ENCODE data around the gene ME2. TPM values are rescaled to one million over a fixed set of nuclear protein-coding genes. Genes with fewer than 3 reads are reported as not detected.
"Not testable (repeated sequence)": the region's sequence is repeated elsewhere in the genome, so short reads cannot be mapped to it uniquely, and the experiment has no call there.

The ME2 gene
- polyA plus RNA-seq, 2 donors, result 7.3 to 12.2 TPM

DNA sequence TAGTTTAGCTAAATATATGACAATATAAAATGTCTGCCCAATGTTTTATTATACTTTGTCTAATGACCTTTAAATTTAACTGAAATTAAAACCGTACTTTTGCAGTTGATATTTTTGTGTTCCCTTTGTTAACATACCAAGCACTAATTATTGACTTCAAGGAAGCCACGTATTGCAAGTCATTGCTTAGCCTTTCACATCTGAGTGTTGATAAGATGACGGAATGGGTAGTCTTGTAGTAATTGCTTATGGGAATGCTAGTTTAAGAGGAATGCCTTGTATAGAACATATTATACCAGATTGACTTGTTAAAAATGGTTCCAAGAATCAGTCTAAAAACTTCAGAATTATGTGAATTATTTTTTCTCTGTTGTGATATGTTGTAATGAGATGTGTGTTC lies 74.9 kb downstream of the ME2 start:
- WGBS, 2 donors, result 75 to 83% methylated on average over 3 of the region's 3 CpGs
- Histone ChIP-seq H3K9me3 (ENCODE audit: control insufficient read depth in 2 of 2, insufficient read depth in 1 of 2, low read depth in 1 of 2, low read length in 1 of 2) (no peaks in the 10 kb centered on the region), H3K36me3 (ENCODE audit: control insufficient read depth in 2 of 2, insufficient read depth in 2 of 2, low read length in 1 of 2) (no peaks in the 10 kb centered on the region), H3K27ac (ENCODE audit: low read depth in 2 of 2, low read length in 1 of 2) (no peak overlapping the region), H3K4me3 (ENCODE audit: low read depth in 1 of 2, low read length in 2 of 2) (no peak overlapping the region), H3K27me3 (ENCODE audit: control insufficient read depth in 1 of 2, insufficient read depth in 2 of 2, low read length in 2 of 2) (no peaks in the 10 kb centered on the region), H3K4me1 (ENCODE audit: control insufficient read depth in 2 of 2, insufficient read depth in 2 of 2, low read length in 1 of 2) (no peaks in the 10 kb centered on the region)

DNA sequence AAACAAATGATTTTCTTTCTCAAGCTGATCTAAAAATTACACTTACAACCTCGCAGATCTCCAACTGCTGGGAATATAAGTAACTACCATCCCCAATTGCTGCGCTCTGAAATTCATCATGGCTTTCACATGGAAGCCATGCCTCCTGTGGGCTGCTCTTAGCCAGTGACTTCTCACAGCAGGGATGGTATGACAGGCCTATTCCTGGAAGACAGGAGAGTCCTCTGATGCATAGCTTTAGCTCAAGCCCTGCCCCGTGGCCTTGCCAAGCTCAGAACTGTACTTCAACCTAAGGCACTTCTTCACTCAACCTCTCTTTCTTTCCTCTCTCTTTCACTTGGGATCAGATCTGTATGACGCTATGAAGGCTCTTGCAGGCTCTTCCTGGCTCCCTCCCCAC lies 76.3 kb downstream of the ME2 start:
- Histone ChIP-seq H3K9me3 (ENCODE audit: control insufficient read depth in 2 of 2, insufficient read depth in 1 of 2, low read depth in 1 of 2, low read length in 1 of 2) (no peaks in the 10 kb centered on the region), H3K27me3 (ENCODE audit: control insufficient read depth in 1 of 2, insufficient read depth in 2 of 2, low read length in 2 of 2) (no peaks in the 10 kb centered on the region), H3K27ac (ENCODE audit: low read depth in 2 of 2, low read length in 1 of 2) (no peak overlapping the region), H3K4me3 (ENCODE audit: low read depth in 1 of 2, low read length in 2 of 2) (no peak overlapping the region), H3K36me3 (ENCODE audit: control insufficient read depth in 2 of 2, insufficient read depth in 2 of 2, low read length in 1 of 2) (no peaks in the 10 kb centered on the region), H3K4me1 (ENCODE audit: control insufficient read depth in 2 of 2, insufficient read depth in 2 of 2, low read length in 1 of 2) (no peaks in the 10 kb centered on the region)
- WGBS, 2 donors, result 93% methylated on average over 4 of the region's 4 CpGs

DNA sequence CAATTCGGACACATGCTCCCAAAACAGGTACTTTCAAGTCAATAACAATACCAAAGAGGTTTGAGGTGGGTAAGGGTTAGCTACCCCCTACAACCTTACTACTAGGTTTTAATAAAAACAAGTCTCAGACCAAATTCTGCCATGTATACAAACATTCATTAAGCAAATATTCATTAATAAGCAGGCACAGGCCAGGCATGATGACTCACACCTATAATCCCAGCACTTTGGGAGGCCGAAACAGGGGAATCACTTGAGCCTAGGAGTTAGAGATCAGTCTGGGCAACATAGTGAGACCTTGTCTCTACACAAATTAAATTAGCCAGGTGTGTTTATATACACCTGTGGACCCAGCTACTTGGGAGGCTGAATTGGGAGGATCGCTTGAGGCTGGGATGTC lies 77.2 kb downstream of the ME2 start:
- Histone ChIP-seq H3K27ac (ENCODE audit: low read depth in 2 of 2, low read length in 1 of 2) (no peak overlapping the region), H3K27me3 (ENCODE audit: control insufficient read depth in 1 of 2, insufficient read depth in 2 of 2, low read length in 2 of 2) (no peaks in the 10 kb centered on the region), H3K36me3 (ENCODE audit: control insufficient read depth in 2 of 2, insufficient read depth in 2 of 2, low read length in 1 of 2) (no peaks in the 10 kb centered on the region), H3K9me3 (ENCODE audit: control insufficient read depth in 2 of 2, insufficient read depth in 1 of 2, low read depth in 1 of 2, low read length in 1 of 2) (no peaks in the 10 kb centered on the region), H3K4me3 (ENCODE audit: low read depth in 1 of 2, low read length in 2 of 2) (no peak overlapping the region), H3K4me1 (ENCODE audit: control insufficient read depth in 2 of 2, insufficient read depth in 2 of 2, low read length in 1 of 2) (no peaks in the 10 kb centered on the region)
- 87% methylated on average over 3 of the region's 3 CpGs for WGBS, 2 donors

DNA sequence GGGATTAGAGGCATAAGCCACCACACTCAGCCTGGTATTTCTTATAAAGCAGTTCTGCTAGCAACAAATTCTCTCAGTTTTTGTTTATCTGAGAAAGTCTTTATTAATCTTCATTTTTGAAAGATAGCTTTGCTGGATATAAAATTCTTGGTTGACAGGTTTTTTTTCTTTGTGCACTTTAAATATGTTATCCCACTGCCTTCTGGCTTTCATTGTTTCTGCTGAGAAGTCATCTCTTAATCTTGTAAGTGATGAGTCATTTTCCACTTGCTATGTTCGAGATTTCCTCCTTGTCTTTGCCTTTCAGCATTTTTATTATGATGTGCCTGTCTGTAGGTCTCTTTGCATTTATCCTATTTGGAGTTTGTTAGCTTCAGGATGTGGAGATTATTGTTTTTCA lies 83.1 kb downstream of the ME2 start:
- H3K9me3 ChIP-seq (ENCODE audit: control insufficient read depth in 2 of 2, insufficient read depth in 1 of 2, low read depth in 1 of 2, low read length in 1 of 2), result no peaks in the 10 kb centered on the region
- H3K4me3 ChIP-seq (ENCODE audit: low read depth in 1 of 2, low read length in 2 of 2), result no peak overlapping the region
- 48 to 65% methylated on average over 1 of the region's 1 CpG for WGBS, 2 donors
- no peaks in the 10 kb centered on the region for H3K27me3 ChIP-seq (ENCODE audit: control insufficient read depth in 1 of 2, insufficient read depth in 2 of 2, low read length in 2 of 2)
- no peak overlapping the region for H3K27ac ChIP-seq (ENCODE audit: low read depth in 2 of 2, low read length in 1 of 2)
- no peaks in the 10 kb centered on the region for H3K4me1 ChIP-seq (ENCODE audit: control insufficient read depth in 2 of 2, insufficient read depth in 2 of 2, low read length in 1 of 2)
- no peaks in the 10 kb centered on the region for H3K36me3 ChIP-seq (ENCODE audit: control insufficient read depth in 2 of 2, insufficient read depth in 2 of 2, low read length in 1 of 2)

DNA sequence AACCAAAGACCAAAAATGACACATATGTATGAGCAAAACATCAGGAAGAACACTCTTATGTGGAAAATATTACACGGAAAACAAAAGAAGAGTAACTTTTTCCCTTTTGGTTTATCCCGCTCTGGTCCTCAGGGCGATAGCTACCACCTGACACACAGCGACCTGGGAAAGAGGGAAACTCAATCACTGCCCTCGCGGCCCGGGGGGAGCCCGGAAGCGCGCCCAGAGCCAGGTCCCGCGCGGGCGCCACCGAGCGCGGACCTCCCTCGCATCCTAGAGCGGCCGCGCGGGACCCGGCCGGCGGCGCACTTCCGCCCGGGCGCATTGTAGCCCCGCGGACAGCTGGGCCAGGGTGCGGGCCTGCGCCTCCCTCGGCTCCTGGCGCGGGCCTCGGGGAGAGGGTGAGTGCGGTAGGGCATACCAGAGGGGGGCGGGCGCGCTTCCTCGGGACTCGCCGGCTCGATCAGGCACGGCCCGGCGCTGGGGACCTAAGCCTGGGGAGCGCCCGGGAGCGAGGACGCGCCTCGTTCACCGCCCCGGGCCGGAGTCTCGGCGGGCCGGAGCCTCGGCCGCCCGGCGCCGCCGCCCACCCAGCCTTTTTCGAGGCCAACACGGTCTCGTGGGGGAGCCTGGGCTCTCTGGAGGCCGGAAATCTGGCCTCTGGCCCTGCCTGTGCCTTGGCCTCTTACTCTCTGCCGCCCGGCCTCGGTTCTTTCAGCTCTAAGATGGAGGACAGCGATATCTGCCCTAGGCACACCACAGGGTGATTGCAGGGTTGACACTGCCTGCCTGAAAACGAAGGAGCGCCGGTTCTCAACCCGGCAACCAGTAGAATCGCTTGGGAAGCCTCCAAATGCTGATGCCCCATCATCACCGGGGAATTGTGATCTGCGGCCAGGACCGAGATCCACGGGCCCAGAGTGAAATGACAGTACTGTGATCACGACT lies 89.1 kb downstream of the ME2 start, which contains the start of gene ELAC1:
ELAC1 (plus strand) TSS at position 327 of the 948 bp plus-strand sequence. CDS start 6,365 bp downstream, outside the sequence.
- 0 to 1% methylated on average over 75 to 84 of the region's 84 CpGs for WGBS, 2 donors
- H3K4me1 ChIP-seq (ENCODE audit: control insufficient read depth in 2 of 2, insufficient read depth in 2 of 2, low read length in 1 of 2), result no peaks in the 10 kb centered on the region
- H3K36me3 ChIP-seq (ENCODE audit: control insufficient read depth in 2 of 2, insufficient read depth in 2 of 2, low read length in 1 of 2), result no peaks in the 10 kb centered on the region
- H3K27me3 ChIP-seq (ENCODE audit: control insufficient read depth in 1 of 2, insufficient read depth in 2 of 2, low read length in 2 of 2), result no peaks in the 10 kb centered on the region
- no peaks in the 10 kb centered on the region for H3K9me3 ChIP-seq (ENCODE audit: control insufficient read depth in 2 of 2, insufficient read depth in 1 of 2, low read depth in 1 of 2, low read length in 1 of 2)
- peak within 1 kb of the TSS; percentile 79 to 90 for H3K4me3 ChIP-seq (ENCODE audit: low read depth in 1 of 2, low read length in 2 of 2)
- peak within 1 kb of the TSS; percentile 92 to 98 for H3K27ac ChIP-seq (ENCODE audit: low read depth in 2 of 2, low read length in 1 of 2)

DNA sequence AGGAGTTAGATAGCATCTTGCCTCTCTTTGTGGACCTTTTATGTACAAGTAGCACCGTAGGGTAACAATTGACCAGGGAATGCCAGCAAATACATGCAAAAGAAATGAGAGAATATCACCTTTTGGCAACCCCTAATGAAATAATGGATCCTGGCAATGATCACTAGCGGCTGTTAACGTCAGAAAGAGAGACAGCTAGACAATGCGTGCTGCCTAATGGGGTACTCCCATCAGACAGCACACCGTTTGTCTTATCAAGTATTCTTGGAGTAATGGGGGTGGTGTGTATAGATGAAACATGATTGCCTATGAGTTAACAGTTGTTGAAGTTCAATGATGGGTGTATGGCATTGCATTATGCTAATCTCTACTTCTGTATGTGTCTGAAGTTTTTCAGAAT lies 90.5 kb downstream of the ME2 start:
- Histone ChIP-seq H3K4me1 (ENCODE audit: control insufficient read depth in 2 of 2, insufficient read depth in 2 of 2, low read length in 1 of 2) (no peaks in the 10 kb centered on the region), H3K27ac (ENCODE audit: low read depth in 2 of 2, low read length in 1 of 2) (no peak overlapping the region), H3K9me3 (ENCODE audit: control insufficient read depth in 2 of 2, insufficient read depth in 1 of 2, low read depth in 1 of 2, low read length in 1 of 2) (no peaks in the 10 kb centered on the region), H3K4me3 (ENCODE audit: low read depth in 1 of 2, low read length in 2 of 2) (peak overlapping the region in 1 of 2 donors; percentile 1), H3K36me3 (ENCODE audit: control insufficient read depth in 2 of 2, insufficient read depth in 2 of 2, low read length in 1 of 2) (no peaks in the 10 kb centered on the region), H3K27me3 (ENCODE audit: control insufficient read depth in 1 of 2, insufficient read depth in 2 of 2, low read length in 2 of 2) (no peaks in the 10 kb centered on the region)
- WGBS, 2 donors, result 55 to 60% methylated on average over 5 of the region's 5 CpGs

DNA sequence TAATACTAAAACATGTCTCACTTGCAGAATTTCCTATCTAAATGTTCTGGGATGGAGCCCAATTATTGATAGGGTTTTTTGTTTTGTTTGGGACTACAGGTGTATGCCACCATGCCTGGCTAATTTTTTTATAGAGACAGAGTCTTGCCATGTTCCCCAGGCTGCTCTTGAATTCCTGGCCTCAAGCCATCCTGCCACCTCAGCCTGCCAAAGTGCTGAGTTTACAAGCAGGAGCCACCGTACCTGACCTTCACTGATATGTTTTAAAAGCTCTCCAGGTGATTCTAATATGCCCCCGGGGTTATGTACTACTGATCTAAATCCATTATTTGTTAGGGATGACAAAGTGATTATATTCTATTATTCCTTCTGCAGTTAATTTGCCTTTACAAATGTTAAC lies 91.1 kb downstream of the ME2 start:
- 27 to 28% methylated on average over 2 of the region's 2 CpGs for WGBS, 2 donors
- Histone ChIP-seq H3K36me3 (ENCODE audit: control insufficient read depth in 2 of 2, insufficient read depth in 2 of 2, low read length in 1 of 2) (peaks cover 0 to 1% of the 10 kb centered on the region in 2 donors), H3K4me1 (ENCODE audit: control insufficient read depth in 2 of 2, insufficient read depth in 2 of 2, low read length in 1 of 2) (no peaks in the 10 kb centered on the region), H3K27ac (ENCODE audit: low read depth in 2 of 2, low read length in 1 of 2) (no peak overlapping the region), H3K9me3 (ENCODE audit: control insufficient read depth in 2 of 2, insufficient read depth in 1 of 2, low read depth in 1 of 2, low read length in 1 of 2) (no peaks in the 10 kb centered on the region), H3K4me3 (ENCODE audit: low read depth in 1 of 2, low read length in 2 of 2) (no peak overlapping the region), H3K27me3 (ENCODE audit: control insufficient read depth in 1 of 2, insufficient read depth in 2 of 2, low read length in 2 of 2) (no peaks in the 10 kb centered on the region)

DNA sequence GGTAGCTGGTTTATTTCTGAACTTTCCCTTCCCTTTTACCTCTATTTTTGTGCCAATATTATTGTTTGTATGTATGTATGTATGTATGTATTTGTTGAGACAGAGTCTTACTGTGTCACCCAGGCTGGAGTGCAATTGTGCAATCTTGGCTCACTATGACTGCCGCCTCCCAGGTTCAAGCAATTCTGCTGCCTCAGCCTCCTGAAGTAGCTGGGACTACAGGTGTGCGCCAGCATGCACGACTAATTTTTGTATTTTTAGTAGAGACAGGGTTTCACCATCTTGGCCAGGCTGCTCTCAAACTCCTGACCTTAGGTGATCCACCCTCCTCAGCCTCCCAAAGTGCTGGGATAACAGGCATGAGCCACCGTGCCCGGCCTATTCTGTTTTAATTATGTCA lies 93.5 kb downstream of the ME2 start:
- not testable (repeated sequence) for H3K4me3 ChIP-seq (ENCODE audit: low read depth in 1 of 2, low read length in 2 of 2); H3K27ac ChIP-seq (ENCODE audit: low read depth in 2 of 2, low read length in 1 of 2)
- 73 to 79% methylated on average over 5 of the region's 5 CpGs for WGBS, 2 donors

DNA sequence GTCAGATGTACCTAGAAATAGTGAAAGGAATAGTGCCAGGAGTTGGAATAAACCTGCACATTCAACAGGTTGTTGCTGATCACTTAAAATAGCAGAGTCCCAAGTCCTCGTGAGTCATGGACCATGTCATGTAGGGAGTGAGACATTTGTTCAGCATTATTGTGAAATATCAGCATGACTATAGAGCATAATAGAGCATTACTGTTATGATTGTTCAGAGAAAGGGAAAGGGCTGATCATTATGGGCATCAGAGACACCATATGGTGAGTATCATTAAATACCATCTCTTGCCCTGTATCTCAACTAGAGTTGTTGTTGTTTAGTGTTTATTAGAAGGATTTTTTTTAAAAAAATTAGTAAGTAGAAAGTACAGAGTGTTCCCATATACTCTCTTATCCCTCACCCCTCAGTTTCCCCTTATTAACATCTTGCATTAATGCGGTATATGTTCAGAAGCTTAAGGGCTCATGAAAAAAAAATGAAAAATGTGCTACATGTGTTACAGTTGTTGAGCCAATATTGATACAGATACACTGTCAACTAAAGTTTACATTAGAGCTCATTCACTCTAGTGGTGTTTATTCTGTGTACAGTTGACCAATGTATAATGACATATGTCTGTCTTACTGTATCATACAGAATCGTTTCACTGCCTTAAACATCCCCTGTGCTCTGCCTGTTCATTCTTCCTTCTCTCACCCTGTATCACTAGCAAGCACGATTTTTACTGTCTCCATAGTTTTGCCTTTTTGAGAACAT lies 94.6 kb downstream of the ME2 start:
- WGBS, 2 donors, result 69 to 74% methylated on average over 4 of the region's 4 CpGs
- Histone ChIP-seq H3K4me3 (ENCODE audit: low read depth in 1 of 2, low read length in 2 of 2) (no peak overlapping the region), H3K4me1 (ENCODE audit: control insufficient read depth in 2 of 2, insufficient read depth in 2 of 2, low read length in 1 of 2) (no peaks in the 10 kb centered on the region), H3K27me3 (ENCODE audit: control insufficient read depth in 1 of 2, insufficient read depth in 2 of 2, low read length in 2 of 2) (no peaks in the 10 kb centered on the region), H3K36me3 (ENCODE audit: control insufficient read depth in 2 of 2, insufficient read depth in 2 of 2, low read length in 1 of 2) (peaks cover 9 to 11% of the 10 kb centered on the region in 2 donors), H3K9me3 (ENCODE audit: control insufficient read depth in 2 of 2, insufficient read depth in 1 of 2, low read depth in 1 of 2, low read length in 1 of 2) (peaks cover 0 to 6% of the 10 kb centered on the region in 2 donors), H3K27ac (ENCODE audit: low read depth in 2 of 2, low read length in 1 of 2) (no peak overlapping the region)

More for the DNA sequence above, 93.5 kb downstream of the ME2 start:
- H3K36me3 ChIP-seq (ENCODE audit: control insufficient read depth in 2 of 2, insufficient read depth in 2 of 2, low read length in 1 of 2), result peaks cover 8 to 10% of the 10 kb centered on the region in 2 donors
- not testable (repeated sequence) for H3K4me1 ChIP-seq (ENCODE audit: control insufficient read depth in 2 of 2, insufficient read depth in 2 of 2, low read length in 1 of 2); H3K9me3 ChIP-seq (ENCODE audit: control insufficient read depth in 2 of 2, insufficient read depth in 1 of 2, low read depth in 1 of 2, low read length in 1 of 2); H3K27me3 ChIP-seq (ENCODE audit: control insufficient read depth in 1 of 2, insufficient read depth in 2 of 2, low read length in 2 of 2)

Measured in esophagus (tissue), 2 donors.